GM11168 (cell line): Measurements from ENCODE around the gene BLM.

Source experiments
- in situ Hi-C: fragments of 300-500 bp; cut with MboI; formaldehyde crosslinking; loops from one replicate; pipeline ENCODE4 v1.12.0; 2022; ENCODE audit warnings: low sequenced_read_pairs; ENCODE audit not compliant: unreplicated experiment

BLM gene

GRCh38 chr15:90690585-90690984 lies 26.6 kb upstream of the BLM start:
- in situ Hi-C loops = loop anchor here (5.0 kb wide), 1 partner anchor 33 kb away; no protein-coding TSS in a partner anchor

GRCh38 chr15:90691369-90691768 lies 25.8 kb upstream of the BLM start:
- in situ Hi-C loops = loop anchor here (5.0 kb wide), 1 partner anchor 34 kb away; no protein-coding TSS in a partner anchor

GRCh38 chr15:90691982-90692773 lies 25.0 kb upstream of the BLM start:
- in situ Hi-C loops = loop anchor here (5.0 kb wide), 1 partner anchor 35 kb away; no protein-coding TSS in a partner anchor

GRCh38 chr15:90694987-90695386 lies 22.2 kb upstream of the BLM start:
- in situ Hi-C loops = loop anchor here (5.0 kb wide), 1 partner anchor 38 kb away; no protein-coding TSS in a partner anchor

- in situ Hi-C loops = no loop called here
These were observed 20.0 kb upstream of the BLM start for GRCh38 chr15:90697175-90697574.

- in situ Hi-C loops = no loop called here
These were observed 18.5 kb upstream of the BLM start for GRCh38 chr15:90698629-90699028.

- in situ Hi-C loops = no loop called here
These were observed 16.1 kb upstream of the BLM start for GRCh38 chr15:90701048-90701447.

- in situ Hi-C loops = no loop called here
These were observed 15.1 kb upstream of the BLM start for GRCh38 chr15:90701880-90702630.

GRCh38 chr15:90703455-90703854 lies 13.7 kb upstream of the BLM start:
- in situ Hi-C loops = no loop called here

- in situ Hi-C loops = loop anchor here (5.0 kb wide), 1 partner anchor 182 kb away; no protein-coding TSS in a partner anchor
These were observed 11.9 kb upstream of the BLM start for GRCh38 chr15:90705212-90705611.

- in situ Hi-C loops = loop anchor here (5.0 kb wide), 1 partner anchor 181 kb away; no protein-coding TSS in a partner anchor
These were observed 10.5 kb upstream of the BLM start for GRCh38 chr15:90706394-90707327.

- in situ Hi-C loops = loop anchor here (5.0 kb wide), 1 partner anchor 180 kb away; no protein-coding TSS in a partner anchor
These were observed 9.7 kb upstream of the BLM start for GRCh38 chr15:90707489-90707888.

GRCh38 chr15:90708516-90708915 lies 8.6 kb upstream of the BLM start:
- in situ Hi-C loops = loop anchor here (5.0 kb wide), 1 partner anchor 179 kb away; no protein-coding TSS in a partner anchor

- in situ Hi-C loops = loop anchor here (5.0 kb wide), 1 partner anchor 178 kb away; no protein-coding TSS in a partner anchor
These were observed 7.9 kb upstream of the BLM start for GRCh38 chr15:90709278-90709677.

- in situ Hi-C loops = no loop called here
These were observed 6.6 kb upstream of the BLM start for GRCh38 chr15:90710436-90711027.

- in situ Hi-C loops = no loop called here
These were observed 5.7 kb upstream of the BLM start for GRCh38 chr15:90711418-90711824.

GRCh38 chr15:90711842-90712241 lies 5.3 kb upstream of the BLM start:
- in situ Hi-C loops = no loop called here

GRCh38 chr15:90713081-90713480 lies 4.1 kb upstream of the BLM start:
- in situ Hi-C loops = no loop called here

GRCh38 chr15:90716317-90716975 lies 700 bp upstream of the BLM start:
- in situ Hi-C loops = no loop called here
